GM23338 (cell line): ENCODE measurements around the gene CDR2L. TPM values are rescaled to one million over a fixed set of nuclear protein-coding genes. Genes with fewer than 3 reads are reported as not detected.

Experiments
- ATAC-seq: fragments of 200-7000 bp; cut with Tn5 transposase; 3 replicates; pipeline ENCODE4 v1.9.1; 2020
- DNase-seq: peaks from one replicate; pipeline ENCODE4 v3.0.0-alpha.2; 2015; ENCODE audit warnings: low spot score
- H2AFZ ChIP-seq: fragments of 200-600 bp; sonication (generic); 2 replicates; pipeline ENCODE4 v1.8.0; 2016; ENCODE audit warnings: antibody characterized with exemption, mild to moderate bottlenecking, moderate library complexity
- H3F3A ChIP-seq: fragments of 200-600 bp; sonication (generic); replicated peaks from 2 replicates; pipeline ENCODE4 v1.8.0; 2017; ENCODE audit warnings: antibody characterized with exemption, mixed run types, low read depth
- H3K27ac ChIP-seq: fragments of 200-600 bp; sonication (generic); 2 replicates; pipeline ENCODE4 v1.6.1; 2016; ENCODE audit warnings: low read depth
- H3K27me3 ChIP-seq: fragments of 200-600 bp; sonication (generic); 2 replicates; pipeline ENCODE4 v1.8.0; 2016; ENCODE audit warnings: mild to moderate bottlenecking, mixed run types, moderate library complexity; ENCODE audit not compliant: insufficient read depth
- H3K36me3 ChIP-seq: fragments of 200-600 bp; sonication (generic); 2 replicates; pipeline ENCODE4 v1.8.0; 2016; ENCODE audit warnings: mild to moderate bottlenecking; ENCODE audit not compliant: insufficient read depth
- H3K4me1 ChIP-seq: fragments of 200-600 bp; sonication (generic); 2 replicates; pipeline ENCODE4 v1.8.0; 2016; ENCODE audit warnings: mild to moderate bottlenecking, moderate library complexity; ENCODE audit not compliant: insufficient read depth
- H3K4me2 ChIP-seq: fragments of 200-600 bp; sonication (generic); 2 replicates; pipeline ENCODE4 v1.7.1; 2017; ENCODE audit warnings: mixed run types
- H3K4me3 ChIP-seq: fragments of 200-600 bp; sonication (generic); 2 replicates; pipeline ENCODE4 v1.6.1; 2016; ENCODE audit warnings: mixed run types
- H3K79me2 ChIP-seq: fragments of 200-600 bp; sonication (generic); replicated peaks from 2 replicates; pipeline ENCODE4 v1.8.0; 2017; ENCODE audit warnings: mild to moderate bottlenecking; ENCODE audit not compliant: insufficient read depth
- H3K9me2 ChIP-seq: fragments of 200-600 bp; sonication (generic); 2 replicates; pipeline ENCODE4 v1.8.0; 2017; ENCODE audit not compliant: insufficient read depth
- H4K20me1 ChIP-seq: fragments of 200-600 bp; sonication (generic); replicated peaks from 2 replicates; pipeline ENCODE4 v1.8.0; 2017; ENCODE audit warnings: mild to moderate bottlenecking; ENCODE audit not compliant: insufficient read depth
- H3K27ac Mint-ChIP-seq: 2 replicates; pipeline ENCODE4 v1.8.0; 2020; ENCODE audit warnings: inconsistent platforms, mild to moderate bottlenecking, moderate library complexity, mixed read lengths
- H3K27me3 Mint-ChIP-seq: 3 replicates; pipeline ENCODE4 v1.8.0; 2022; ENCODE audit warnings: low read depth, mild to moderate bottlenecking, moderate library complexity, mixed read lengths, inconsistent platforms; ENCODE audit not compliant: insufficient read depth, poor library complexity
- H3K36me3 Mint-ChIP-seq: 3 replicates; pipeline ENCODE4 v1.8.0; 2021; ENCODE audit warnings: low read depth, mild to moderate bottlenecking, inconsistent platforms, moderate library complexity, mixed read lengths
- H3K4me1 Mint-ChIP-seq: 3 replicates; pipeline ENCODE4 v1.8.0; 2020; ENCODE audit warnings: mild to moderate bottlenecking, inconsistent platforms, mixed read lengths
- H3K4me3 Mint-ChIP-seq: 3 replicates; pipeline ENCODE4 v1.8.0; 2021; ENCODE audit warnings: moderate library complexity, mild to moderate bottlenecking, inconsistent platforms, mixed read lengths
- H3K9me3 Mint-ChIP-seq: 3 replicates; pipeline ENCODE4 v1.8.0; 2020; ENCODE audit warnings: moderate library complexity, mild to moderate bottlenecking, inconsistent platforms, mixed read lengths
- CREB1 ChIP-seq: fragments of 250-450 bp; sonication (Bioruptor Pico); IDR thresholded peaks from 2 replicates; pipeline ENCODE4 v1.5.0; 2020; ENCODE audit warnings: low read depth, mild to moderate bottlenecking, moderate library complexity
- CTCF ChIP-seq, 2 experiments: fragments of 200-600 bp in 1 of 2; sonication (generic) in 1 of 2; conservative IDR thresholded peaks; 2 replicates each; pipeline versions ENCODE4 v1.5.1 to v1.6.1; 2016 to 2017; ENCODE audit warnings: antibody characterized with exemption in 2 of 2, low read depth in 2 of 2, mild to moderate bottlenecking in 2 of 2, moderate library complexity in 1 of 2
- ETS1 ChIP-seq: IDR thresholded peaks from 2 replicates; pipeline ENCODE4 v1.6.1; 2016; ENCODE audit warnings: antibody characterized with exemption
- EZH2 ChIP-seq: fragments of 200-600 bp; sonication (generic); IDR thresholded peaks from one replicate; pipeline ENCODE4 v1.8.0; 2017; ENCODE audit warnings: antibody characterized with exemption, mild to moderate bottlenecking, low read depth; ENCODE audit not compliant: unreplicated experiment
- EZH2phosphoT487 ChIP-seq: fragments of 200-600 bp; sonication (generic); IDR thresholded peaks from one replicate; pipeline ENCODE4 v1.8.1; 2018; ENCODE audit warnings: antibody characterized with exemption; ENCODE audit not compliant: unreplicated experiment
- JUNB ChIP-seq: IDR thresholded peaks from one replicate; pipeline ENCODE4 v1.6.1; 2016; ENCODE audit warnings: antibody characterized with exemption; ENCODE audit not compliant: unreplicated experiment
- NANOG ChIP-seq: IDR thresholded peaks from 2 replicates; pipeline ENCODE4 v1.6.1; 2016; ENCODE audit warnings: antibody characterized with exemption, borderline replicate concordance
- POLR2AphosphoS5 ChIP-seq: IDR thresholded peaks from 2 replicates; pipeline ENCODE4 v1.6.1; 2016; ENCODE audit warnings: antibody characterized with exemption, low read depth
- REST ChIP-seq: IDR thresholded peaks from one replicate; pipeline ENCODE4 v1.6.1; 2018; ENCODE audit warnings: antibody characterized with exemption; ENCODE audit not compliant: unreplicated experiment
- STAT1 ChIP-seq: IDR thresholded peaks from one replicate; pipeline ENCODE4 v1.6.1; 2016; ENCODE audit warnings: antibody characterized with exemption; ENCODE audit not compliant: unreplicated experiment
- ZNF114 ChIP-seq: fragments of 250-450 bp; sonication (Bioruptor Pico); IDR thresholded peaks from 2 replicates; pipeline ENCODE4 v1.5.0; 2020; ENCODE audit warnings: mild to moderate bottlenecking, moderate library complexity
- ZNF331 ChIP-seq: fragments of 250-450 bp; sonication (Bioruptor Pico); IDR thresholded peaks from 2 replicates; pipeline ENCODE4 v1.5.0; 2020; ENCODE audit warnings: low read depth, mild to moderate bottlenecking, moderate library complexity
- ZNF462 ChIP-seq: fragments of 250-450 bp; sonication (Bioruptor Pico); IDR thresholded peaks from 2 replicates; pipeline ENCODE4 v1.5.0; 2020; ENCODE audit warnings: mild to moderate bottlenecking, moderate library complexity
- polyA plus RNA-seq: library from polyadenylated mRNA; unstranded; fragments of >200 nt; fragmentation: Nextera tagmentation; extraction: Ambion mirVana; gene quantifications from 2 replicates; pipeline ENCODE4 v1.2.1, GENCODE V29; 2016
- total RNA-seq: library from RNA; depleted of rRNA; stranded (reverse); fragments of >200 nt; shearing (Covaris generic); gene quantifications from 2 replicates; pipeline ENCODE4 v1.2.3, GENCODE V29; 2014

CDR2L gene
- total and polyA plus RNA-seq, 2 experiments from 2014 or later: 17.7 to 35.8 TPM

- Histone ChIP-seq H3K36me3 (0 out of 2 replicates have a peak, but pooled peaks cover 12% of the 10 kb centered on the region), H2AFZ (no peak overlapping the region), H3K4me3 (peak overlapping the region; percentile 100), H3K4me2 (peak overlapping the region; percentile 100), H3K27ac (0 out of 2 replicates have a peak overlapping the region, but pooled peaks have one; percentile 53), H4K20me1 (peaks cover 18% of the 10 kb centered on the region), H3K27me3 (no peaks in the 10 kb centered on the region), H3K9me2 (no peaks in the 10 kb centered on the region), H3K79me2 (peaks cover 62% of the 10 kb centered on the region), H3K4me1 (peaks cover 29% of the 10 kb centered on the region), H3F3A (peaks cover 31% of the 10 kb centered on the region)
- Mint-ChIP-seq H3K4me3 (peak overlapping the region; percentile 97), H3K4me1 (peaks cover 33% of the 10 kb centered on the region), H3K27ac (peak overlapping the region; percentile 73), H3K9me3 (no peaks in the 10 kb centered on the region), H3K36me3 (peaks cover 44% of the 10 kb centered on the region), H3K27me3 (peaks cover 14% of the 10 kb centered on the region)
- DNase-seq (peak; percentile 30), ATAC-seq (peak; percentile 3; the same call in 2 of the 3 replicates)
- TF ChIP-seq JUNB (no peak), EZH2phosphoT487 (no peak), STAT1 (no peak), ZNF331 (CRISPR knock-in tag) (no peak), EZH2 (no peak), POLR2AphosphoS5 (no peak), REST (no peak), NANOG (no peak), CREB1 (CRISPR knock-in tag) (no peak), CTCF (conservative IDR thresholded peaks at IDR 0.05; ENCODE audit: low read depth in 2 of 2) (no peak), ZNF114 (CRISPR knock-in tag) (no peak), ETS1 (no peak), ZNF462 (CRISPR knock-in tag) (no peak)
These were observed 60.1 kb downstream of the CDR2L start for GRCh38 chr17:75047398-75048098.
